GM12874 (cell line): Measurements from ENCODE around the gene ARL5B.

Source experiments
- TF ChIP-seq, protein P1 (sequence below): IDR thresholded peaks from 2 replicates; pipeline ENCODE4 v1.5.1; 2011; ENCODE audit warnings: low read depth, mild to moderate bottlenecking, control low read depth, low read length, moderate library complexity; ENCODE audit not compliant: insufficient read depth

The ARL5B gene

DNA sequence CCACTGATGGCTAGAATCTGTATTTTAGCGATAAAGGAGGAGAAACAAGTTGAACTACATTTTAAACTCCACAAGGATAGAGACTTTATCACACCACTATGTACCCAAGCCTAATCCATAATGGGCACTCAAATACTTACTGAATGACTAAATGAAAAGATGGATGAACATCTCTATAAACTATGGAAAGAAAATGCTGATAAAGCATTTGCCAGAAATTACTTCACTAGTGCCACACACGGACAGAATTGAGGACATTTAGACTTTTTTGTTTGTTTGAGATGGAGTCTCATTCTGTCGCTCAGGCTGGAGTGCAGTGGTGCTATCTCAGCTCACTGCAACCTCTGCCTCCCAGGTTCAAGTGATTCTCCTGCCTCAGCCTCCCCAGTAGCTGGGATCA is 6.1 kb upstream of the ARL5B start:
- TF ChIP-seq, protein P1, sequence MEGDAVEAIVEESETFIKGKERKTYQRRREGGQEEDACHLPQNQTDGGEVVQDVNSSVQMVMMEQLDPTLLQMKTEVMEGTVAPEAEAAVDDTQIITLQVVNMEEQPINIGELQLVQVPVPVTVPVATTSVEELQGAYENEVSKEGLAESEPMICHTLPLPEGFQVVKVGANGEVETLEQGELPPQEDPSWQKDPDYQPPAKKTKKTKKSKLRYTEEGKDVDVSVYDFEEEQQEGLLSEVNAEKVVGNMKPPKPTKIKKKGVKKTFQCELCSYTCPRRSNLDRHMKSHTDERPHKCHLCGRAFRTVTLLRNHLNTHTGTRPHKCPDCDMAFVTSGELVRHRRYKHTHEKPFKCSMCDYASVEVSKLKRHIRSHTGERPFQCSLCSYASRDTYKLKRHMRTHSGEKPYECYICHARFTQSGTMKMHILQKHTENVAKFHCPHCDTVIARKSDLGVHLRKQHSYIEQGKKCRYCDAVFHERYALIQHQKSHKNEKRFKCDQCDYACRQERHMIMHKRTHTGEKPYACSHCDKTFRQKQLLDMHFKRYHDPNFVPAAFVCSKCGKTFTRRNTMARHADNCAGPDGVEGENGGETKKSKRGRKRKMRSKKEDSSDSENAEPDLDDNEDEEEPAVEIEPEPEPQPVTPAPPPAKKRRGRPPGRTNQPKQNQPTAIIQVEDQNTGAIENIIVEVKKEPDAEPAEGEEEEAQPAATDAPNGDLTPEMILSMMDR: no peak

GRCh38 chr10:18656724-18657123 is 2.5 kb upstream of the ARL5B start:
- TF ChIP-seq, protein P1: no peak

DNA sequence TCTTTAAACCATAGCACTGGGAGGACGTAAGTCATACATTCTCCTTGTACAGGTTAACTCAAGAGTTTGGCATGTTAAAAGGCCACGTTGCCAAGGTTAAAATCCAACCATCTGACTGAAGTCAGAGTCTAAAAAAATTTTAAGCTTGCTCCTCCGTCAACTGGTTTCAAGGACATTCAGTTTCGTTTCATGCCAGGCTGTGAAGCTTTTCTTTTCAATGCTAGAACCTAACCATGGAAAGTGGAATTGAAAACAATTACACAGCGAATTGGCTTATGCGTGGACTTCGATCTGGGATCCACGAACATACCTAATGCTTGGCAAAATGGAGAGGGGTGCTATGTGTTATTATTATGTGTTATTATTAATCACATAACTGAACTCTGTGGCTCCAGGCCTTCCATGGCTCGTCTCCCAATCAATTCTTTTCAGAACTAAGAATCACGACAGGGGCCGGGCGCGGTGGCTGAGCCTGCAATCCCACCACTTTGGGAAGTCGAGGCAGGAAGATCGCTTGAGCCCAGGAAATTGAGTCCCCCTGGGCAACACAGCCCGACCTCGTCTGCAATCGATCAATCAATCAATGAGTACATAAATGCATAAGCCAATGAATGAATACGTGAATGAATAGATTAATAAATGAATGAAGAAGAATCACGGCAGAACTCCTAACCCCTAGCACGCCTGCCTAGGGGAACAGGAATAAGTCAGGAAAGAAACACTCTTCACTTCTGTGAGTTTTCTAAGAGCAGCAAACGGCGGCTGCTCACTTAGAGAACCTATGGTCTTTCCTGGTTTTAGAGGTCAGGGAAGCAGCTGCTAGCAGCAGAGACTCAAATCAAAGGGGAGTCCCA is 733 bp upstream of the ARL5B start:
- TF ChIP-seq, protein P1: no peak

DNA sequence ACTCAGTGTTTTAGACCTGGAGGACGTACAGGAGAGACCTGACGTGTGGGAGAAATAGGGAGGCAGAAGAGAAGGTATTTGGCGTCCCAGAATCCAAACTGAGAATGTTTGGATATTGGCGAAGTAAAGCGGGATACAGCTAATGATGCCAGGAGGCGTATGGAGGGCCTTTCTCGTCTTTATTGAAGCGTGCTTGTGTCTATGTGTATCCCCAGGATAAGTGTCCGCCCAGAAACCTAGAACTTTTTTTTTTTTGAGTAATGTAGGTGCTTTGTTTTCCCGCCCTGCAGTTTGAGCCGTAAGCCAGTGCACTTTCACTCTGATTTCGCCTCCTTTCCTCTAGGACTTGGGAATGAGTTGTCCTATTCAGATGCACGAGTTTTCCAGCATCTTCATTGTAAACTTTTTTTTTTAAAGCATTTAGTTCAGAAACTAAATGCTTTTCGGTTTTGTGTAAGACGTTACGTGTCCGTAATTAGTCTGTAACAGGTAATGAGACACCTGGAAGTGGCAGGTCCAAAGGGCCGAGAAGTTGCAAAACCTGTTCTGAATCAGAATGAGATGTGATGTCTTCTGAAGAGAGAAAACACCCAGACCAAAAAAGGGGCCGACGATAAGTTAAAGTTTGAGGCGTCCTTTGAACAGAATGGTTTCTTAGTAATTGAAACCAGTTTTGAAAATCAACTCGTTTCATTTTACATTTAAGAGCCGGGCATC is 746 bp downstream of the ARL5B start:
- TF ChIP-seq, protein P1: no peak

DNA sequence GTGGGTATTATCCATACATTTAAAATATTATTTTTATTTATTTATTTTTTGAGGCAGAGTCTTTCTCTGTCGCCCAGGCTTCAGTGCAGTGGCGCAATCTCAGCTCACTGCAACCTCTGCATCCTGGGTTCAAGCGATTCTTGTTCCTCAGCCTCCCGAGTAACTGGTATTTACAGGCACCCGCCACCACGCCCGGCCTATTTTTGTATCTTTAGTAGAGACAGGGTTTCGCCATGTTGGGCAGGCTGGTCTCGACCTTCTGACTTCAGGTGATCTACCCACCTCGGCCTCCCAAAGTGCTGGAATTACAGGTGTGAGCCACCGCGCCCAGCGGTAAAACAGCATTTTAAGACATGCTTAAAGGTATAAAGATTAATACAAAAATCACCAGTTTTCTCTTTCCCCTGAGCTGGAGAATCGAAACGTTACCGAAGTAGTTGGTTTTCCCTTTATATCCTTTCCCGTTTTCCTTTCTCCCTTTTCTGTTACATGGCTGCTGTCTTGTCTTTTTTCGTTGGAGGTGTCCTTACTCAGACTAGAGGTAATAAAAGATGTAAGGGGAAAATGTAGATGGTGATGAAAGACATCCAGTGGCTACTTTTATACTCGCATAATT is 1.7 kb downstream of the ARL5B start:
- TF ChIP-seq, protein P1: no peak

DNA sequence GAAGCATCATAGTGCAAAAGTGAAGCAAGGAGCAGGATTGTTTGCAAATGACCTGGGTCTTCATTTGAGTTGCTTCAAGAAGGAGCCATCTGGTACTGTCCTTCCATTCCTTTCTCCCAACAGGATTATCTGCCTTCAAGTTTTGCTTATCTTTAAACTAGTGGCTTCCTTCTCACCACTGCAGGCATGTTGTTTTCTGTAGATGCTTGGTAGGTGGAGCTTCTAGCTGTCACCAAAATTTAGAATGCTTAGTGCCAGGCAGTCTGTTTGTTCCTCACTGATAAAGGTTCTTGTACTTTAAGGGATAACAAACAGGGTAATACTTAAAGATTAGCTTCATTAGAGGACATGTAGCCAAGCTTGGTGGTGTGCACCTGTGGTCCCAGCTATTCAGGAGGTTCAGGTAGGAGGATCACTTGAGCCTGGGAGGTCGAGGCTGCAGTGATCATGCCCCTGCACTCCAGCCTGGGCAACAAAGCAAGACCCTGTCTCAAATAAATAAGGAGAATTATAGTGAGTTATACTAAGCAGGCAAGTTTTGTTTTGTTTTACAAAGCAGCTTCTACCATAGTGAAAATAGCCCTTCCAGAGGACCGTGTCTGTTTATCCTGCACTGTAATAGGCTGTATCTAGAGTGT is 5.7 kb downstream of the ARL5B start:
- TF ChIP-seq, protein P1: no peak
